GM21447 (cell line): Measurements from ENCODE around the gene RDH12.
A peak's percentile ranks its signal among the peaks of the same experiment; 100 is the strongest.

ENCODE experiments used
- ATAC-seq: cut with Tn5 transposase; IDR thresholded peaks from one replicate; pipeline ENCODE4 v1.9.1; 2021; ENCODE audit not compliant: unreplicated experiment

RDH12 gene

DNA sequence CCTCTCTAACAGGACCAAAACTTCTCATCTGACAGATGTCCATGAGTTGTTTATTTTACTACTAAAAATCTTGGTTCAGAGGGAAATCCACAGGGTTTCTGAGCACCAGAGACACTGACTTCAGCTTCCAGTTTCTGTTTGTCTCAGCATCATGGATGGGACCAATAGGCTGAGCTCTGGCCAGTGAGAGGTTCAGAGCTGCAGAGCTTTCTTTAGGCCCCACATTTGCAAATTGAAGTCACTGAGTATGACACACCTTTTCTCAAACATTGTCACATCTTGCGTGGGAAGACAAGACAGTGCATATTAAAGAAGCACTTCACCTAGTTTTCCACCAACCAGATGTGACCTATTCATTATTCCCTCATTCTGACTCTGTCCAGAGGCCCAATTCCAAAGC is 45.2 kb downstream of the RDH12 start:
- ATAC-seq, result peak; percentile 70

- ATAC-seq, result no peak
Measured at GRCh38 chr14:67748312-67748711, 46.6 kb downstream of the RDH12 start.

DNA sequence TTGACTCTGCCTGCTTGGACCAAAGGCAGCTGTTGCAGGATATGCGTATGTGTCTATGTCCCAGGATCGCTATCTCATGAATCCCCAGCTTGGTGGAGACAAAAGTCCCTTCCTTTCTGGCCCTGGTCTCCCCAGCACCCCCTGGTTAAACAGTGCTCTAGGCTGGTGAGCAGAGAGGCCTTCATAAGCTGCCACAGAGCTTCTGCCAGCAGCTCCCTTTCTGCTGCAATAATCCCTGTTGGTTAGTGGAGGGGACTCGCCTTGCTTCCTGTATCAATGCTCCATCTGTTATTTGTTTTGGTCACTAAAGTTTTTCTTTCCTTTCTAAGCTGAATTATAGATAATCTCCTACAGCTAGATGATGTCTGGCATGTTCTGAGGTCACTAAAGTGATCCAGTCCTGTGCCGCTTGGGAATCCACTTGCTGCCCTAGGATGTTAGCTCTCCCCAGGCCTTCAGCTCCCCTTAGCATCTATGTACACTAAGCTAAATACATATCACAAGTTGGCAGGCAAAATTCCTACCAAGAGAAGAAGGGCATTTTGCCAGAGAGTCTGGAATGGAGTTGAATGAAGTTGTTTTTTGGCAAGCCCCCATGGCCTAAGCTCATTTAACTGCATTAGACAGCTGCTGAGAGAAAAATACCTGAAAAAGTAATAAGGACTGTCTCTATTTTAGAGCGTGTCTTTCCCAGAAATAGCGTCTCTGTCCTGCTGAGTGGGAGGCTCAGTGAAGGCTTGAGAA is 47.8 kb downstream of the RDH12 start:
- no peak for ATAC-seq

- ATAC-seq, result no peak
Measured at GRCh38 chr14:67756496-67756895, 54.8 kb downstream of the RDH12 start.

- no peak for ATAC-seq
Measured at GRCh38 chr14:67757175-67757574, 55.5 kb downstream of the RDH12 start.

DNA sequence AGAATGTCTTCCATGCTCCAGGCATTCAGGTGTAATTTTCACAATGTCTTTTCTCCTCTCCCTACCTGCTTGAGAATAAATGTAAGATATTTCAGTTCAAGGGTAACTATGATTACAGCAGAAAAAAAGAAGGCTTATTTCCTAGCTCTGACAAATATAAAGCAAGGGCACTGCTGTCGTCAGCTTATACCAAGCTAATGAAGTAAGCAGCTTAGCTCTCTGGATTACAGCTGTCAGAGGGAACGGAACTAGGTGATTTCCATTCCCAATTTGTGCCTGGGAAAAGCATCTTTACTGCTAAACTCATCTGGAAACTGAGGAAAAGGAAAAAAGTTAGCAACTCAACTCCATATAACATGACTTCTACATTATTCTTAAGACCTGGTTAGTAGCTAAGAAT is 58.2 kb downstream of the RDH12 start:
- no peak for ATAC-seq

DNA sequence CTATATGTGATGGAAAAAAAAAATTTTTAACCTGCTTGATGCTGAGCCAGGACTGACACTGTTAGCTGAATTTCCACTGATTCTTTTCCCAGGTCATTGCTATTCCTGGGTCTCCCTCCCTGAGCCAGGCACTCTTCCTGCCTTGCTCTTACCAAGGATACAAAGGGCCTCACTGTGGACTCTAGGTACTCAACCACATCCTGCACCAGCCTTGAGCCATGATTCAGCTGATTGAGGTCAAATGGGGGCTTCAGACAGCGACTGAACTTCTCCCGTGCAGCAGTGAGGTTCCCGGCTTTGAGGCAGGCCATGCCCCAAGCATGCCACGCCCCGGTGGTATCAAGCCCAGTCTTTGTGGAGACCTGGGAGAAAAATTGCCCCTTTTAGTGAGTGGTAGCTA is 60.4 kb downstream of the RDH12 start:
- ATAC-seq, result no peak

GRCh38 chr14:67763158-67763822 is 61.6 kb downstream of the RDH12 start:
- ATAC-seq, result no peak

DNA sequence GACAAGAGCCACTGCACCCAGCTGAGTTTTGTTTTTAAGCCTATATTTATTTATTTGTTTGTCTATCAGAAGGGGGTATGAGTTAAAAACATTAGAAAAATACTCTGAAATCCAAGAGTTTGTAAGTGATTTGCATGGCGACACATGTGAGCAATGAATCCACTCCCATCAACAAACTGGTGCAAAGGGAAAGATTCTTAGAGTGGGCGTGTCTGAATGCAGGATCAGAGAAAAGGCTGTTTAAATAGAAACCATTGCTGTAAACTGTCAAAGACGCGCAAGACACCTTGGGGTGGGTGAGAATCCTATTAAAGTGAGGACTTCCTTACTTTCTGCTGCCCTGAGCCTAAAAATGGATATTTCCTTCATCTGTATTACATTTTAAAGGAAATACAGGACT is 62.8 kb downstream of the RDH12 start:
- no peak for ATAC-seq

GRCh38 chr14:67765192-67765834 is 63.6 kb downstream of the RDH12 start:
- ATAC-seq, result no peak

GRCh38 chr14:67766035-67766680 is 64.5 kb downstream of the RDH12 start:
- no peak for ATAC-seq

DNA sequence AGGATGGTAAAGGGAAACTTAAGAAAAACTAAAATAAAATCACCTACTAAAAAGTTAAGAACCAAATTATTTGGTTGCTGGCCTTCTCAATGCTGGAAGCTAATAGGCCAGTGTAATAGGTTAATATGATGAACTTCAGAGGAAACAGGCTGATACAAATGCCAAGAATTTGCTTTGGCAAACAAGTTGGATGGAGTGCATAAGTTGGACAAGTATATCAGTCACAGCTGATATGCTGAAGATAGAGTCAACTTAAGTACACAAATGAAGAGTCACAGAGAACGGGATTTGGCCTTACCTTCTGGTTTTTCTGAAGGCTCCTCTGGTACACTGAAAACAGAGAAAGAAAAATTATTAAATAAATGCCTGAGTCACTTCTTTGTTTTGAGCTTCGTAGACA is 66.5 kb downstream of the RDH12 start:
- no peak for ATAC-seq

- ATAC-seq, result no peak
Measured at GRCh38 chr14:67773844-67774377, 72.2 kb downstream of the RDH12 start.

- ATAC-seq, result no peak
Measured at GRCh38 chr14:67776653-67777322, 75.1 kb downstream of the RDH12 start.

DNA sequence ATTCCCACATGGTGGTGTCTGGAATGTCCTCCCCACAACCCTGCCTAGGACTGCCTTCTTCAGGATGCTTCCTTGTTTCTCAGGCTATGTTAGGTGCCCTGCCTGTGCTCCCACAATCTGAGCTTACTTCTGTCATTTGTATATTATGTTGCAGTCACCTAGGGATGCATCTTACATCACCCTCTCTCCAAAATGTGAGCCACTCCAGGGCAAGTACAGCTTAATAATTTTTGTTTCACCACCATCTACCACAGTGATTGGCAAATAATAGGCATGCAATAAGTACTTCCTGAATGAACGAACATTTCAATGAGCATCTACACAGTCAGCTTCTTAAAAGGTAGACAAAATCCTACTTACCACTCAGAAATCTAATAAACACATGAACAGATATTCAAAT is 77.1 kb downstream of the RDH12 start:
- no peak for ATAC-seq

DNA sequence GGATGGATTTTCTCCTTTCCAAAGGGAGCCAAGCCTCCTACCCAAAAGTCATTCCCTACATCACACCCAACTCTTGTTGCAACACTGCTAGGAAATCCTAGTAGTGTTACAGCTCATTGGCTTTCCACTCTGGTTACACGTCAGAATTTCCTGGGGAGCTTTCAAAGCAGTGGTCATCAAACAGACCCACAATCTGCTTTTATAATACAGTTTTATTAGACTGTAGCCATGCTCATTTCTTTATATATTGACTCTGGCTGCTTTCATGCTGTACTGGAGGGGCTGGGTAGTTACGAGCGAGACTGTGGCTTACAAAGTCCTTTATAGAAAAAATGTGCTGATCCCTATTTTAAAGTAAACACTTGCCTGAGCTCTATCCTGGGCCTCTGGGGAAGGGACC is 80.4 kb downstream of the RDH12 start:
- no peak for ATAC-seq
